Glomerular visceral epithelial cell (primary cell): ENCODE data around the gene CAPN5.
A peak's percentile ranks its signal among the peaks of the same experiment; 100 is the strongest.

Experiments
- DNase-seq: peaks from one replicate; pipeline ENCODE4 v3.0.0-alpha.2; 2016; ENCODE audit errors: extremely low spot score

Gene CAPN5

DNA sequence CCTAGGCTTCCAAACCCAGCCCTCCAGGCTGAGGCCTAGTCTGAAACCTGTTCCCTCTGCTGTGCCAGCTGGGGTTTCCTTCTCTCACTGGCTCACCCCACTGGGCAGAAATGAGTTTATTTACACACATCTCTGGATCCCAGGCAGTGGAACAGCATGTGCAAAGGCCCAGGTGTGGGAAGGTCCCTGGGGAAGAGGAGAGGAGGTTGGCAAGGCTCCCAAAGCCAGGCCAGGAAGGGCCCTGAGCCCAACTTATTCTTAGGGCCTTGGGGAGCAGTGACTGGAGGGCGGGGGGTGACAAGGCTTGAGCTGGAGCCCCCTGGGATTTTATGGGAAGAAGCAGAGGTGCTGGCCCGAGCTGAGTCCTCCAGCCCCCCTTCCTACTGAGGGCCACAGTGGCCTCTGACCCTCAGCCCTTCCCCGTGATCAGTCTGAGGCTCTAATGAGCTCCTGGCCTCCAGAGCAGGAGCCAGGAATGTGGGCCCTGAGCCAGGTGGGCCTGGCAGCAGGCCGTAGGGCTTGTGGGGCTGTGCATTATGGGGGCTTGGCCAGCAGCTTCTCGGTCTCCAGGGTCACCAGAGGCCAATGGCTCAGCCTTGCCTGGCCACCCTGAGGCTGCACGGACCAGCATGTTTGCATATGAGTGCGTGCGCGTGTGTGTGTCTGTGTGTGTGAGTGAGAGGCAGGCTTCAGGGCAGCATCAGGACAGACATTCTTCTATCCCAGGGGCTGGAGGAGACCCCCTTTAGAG is 64.2 kb downstream of the CAPN5 start:
- DNase-seq = peak; percentile 49

GRCh38 chr11:77131560-77131959 is 64.8 kb downstream of the CAPN5 start:
- DNase-seq = no peak

GRCh38 chr11:77135069-77135468 is 68.3 kb downstream of the CAPN5 start:
- no peak for DNase-seq

DNA sequence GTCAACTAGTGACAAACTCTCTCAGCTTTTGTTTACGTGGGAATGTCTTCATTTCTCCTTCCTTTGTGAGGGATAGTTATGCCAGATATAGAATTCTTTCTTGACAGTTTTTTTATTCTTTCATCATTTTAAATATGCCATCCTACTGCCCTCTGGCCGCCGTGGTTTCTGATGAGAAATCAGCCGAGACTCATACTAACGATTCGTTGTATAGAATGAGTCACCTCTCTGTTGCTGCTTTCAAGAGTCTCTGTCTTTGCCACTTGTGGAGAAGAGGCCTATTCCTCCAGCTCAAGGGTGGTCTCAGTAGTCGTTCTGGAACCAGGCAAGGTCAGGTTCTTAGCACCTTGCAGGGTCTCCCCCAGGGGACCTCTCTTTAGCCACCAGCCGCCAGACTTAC is 69.3 kb downstream of the CAPN5 start:
- DNase-seq = peak; percentile 18

DNA sequence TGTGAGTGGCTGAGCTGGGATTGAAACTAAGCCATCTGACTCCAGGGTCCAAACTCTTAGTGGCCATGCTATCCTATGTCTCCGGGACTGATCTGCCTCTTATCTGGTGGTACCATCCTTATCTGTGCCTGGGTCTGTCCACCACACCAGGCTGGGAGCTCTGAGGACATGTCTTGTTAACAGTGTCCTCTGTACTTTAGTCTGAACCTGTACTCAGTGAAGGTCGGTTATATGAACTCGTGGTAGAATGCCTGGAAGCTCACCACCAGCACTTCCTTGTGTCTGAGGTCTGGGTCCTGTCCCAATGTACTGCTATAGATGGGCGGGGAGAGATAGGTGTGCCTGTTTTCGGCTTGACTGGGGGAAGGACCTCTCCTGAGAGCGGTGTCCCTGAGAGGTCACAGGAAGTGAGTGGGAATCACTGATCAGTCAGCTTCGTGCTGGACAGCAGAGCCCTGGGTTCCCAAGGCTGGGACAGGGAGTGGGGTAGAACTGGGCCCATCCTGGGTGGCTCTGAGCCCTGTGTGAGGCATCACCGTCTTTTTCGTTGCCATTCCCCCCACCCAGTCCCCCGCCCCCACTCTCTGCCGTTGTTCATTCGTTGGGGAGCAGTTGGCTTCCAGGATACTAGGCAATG is 70.1 kb downstream of the CAPN5 start:
- no peak for DNase-seq

DNA sequence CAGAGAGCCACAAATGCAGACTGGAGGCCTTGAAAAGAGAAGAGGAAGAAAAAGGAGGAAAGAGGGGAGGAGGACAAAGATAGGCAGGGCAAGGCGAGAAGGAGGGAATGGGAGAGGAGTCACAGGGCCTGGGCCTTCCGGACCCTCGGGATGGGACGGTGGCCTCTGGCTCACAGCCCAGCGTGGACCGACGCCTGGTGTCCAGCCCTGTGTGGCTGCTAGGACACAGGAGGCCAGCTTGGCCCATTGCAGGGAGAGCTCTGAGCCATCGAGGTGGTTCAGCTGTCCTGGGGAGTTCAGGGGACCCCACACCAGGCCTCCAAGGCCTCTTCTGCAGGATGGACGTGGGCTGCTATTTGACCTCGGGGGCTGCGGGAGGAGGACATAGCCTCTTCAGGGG is 70.7 kb downstream of the CAPN5 start:
- DNase-seq = no peak

DNA sequence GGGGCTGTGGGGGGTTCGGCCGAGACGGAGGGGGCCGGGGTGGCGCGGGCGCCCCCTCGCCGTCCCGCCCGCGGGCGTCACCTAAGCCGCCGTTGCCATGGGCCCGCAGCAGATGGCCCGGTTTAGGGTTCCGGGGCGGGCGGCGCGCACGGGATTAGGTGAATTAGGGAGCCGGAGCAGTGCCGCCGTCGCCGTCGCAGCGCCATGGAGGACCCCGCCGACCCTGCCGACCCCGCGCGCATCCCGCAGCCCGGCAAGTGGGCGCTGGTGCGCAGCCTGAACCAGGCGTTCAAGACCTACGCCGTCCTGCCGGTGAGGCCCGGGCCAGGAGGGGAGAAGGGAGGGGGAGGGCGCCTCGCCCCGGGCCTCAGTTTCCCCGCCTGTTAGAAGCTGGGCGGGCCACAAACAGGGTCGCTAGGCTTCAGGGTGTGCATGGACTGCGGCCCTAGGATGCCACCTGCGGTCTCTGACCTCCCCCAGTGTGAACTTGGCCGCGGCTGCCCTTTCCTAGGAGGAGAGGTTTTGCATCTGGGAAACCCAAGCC is 71.4 kb downstream of the CAPN5 start:
- DNase-seq = no peak

DNA sequence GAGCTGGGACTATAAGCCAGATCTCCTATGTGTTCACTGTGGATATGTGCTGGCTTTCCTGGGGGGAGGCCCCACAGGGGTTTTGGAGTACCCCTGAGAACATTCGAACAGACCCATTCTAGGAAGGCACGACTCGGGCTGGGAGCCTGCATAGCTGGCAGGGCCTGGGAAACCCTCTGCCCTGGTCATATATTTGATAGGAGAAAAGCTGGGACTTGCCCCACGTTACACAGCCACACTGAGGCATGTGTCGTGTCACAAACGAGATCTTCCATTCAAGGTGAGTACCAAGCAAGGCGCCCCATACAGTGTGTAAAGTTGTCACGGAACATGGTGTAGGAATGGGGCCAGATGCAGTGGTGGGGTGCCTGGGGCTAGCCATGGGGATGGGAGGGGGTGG is 72.4 kb downstream of the CAPN5 start:
- no peak for DNase-seq

DNA sequence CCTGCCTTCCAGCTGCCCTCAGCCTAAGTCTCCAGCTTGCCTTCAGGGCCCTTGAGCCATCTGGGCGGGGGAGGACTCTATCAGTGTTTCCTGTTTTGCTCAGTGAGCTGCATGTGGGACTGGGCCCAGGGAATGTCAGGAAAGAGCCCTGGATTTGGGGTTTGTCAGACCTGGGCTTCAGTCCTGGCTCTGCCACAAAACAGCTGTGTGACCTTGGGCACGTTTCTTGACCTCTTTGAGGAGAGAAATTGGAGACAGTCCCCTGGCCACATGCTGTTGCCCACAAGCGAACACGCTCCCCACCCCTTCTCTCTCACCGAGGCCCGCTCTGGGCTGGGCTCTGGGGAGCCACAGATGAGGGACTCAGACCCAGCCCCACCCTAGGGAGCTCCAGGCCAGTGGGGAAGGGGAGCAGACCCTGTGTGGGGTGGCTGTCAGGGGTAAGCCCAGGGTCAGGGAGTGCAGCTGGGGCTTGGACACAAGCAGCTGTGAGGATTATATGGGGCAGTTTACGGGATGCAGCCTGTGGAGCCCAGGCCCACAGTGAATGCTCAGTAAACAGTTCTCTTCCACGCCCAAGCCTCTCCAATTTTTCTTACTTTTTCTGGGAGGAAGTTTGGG is 73.6 kb downstream of the CAPN5 start:
- DNase-seq = no peak

DNA sequence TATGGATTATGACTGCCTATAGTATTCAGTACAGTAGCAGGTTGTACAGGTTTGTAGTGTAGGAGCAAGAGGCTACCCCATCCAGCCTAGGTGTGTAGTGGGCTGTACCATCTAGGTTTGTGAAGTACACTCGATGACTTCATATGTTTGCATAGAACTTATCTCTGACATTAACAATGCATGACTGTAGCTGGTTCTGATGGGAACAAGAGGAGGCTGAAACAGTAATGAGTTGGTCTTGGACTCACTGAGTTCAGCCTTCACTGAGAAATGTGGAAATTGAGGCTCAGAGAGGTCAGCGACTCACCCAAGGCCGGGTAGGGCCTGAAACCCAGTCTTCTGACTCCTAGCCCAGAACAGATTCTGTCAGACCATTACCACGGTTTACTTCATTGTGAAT is 74.3 kb downstream of the CAPN5 start:
- DNase-seq = no peak

GRCh38 chr11:77141475-77141874 is 74.7 kb downstream of the CAPN5 start:
- no peak for DNase-seq

DNA sequence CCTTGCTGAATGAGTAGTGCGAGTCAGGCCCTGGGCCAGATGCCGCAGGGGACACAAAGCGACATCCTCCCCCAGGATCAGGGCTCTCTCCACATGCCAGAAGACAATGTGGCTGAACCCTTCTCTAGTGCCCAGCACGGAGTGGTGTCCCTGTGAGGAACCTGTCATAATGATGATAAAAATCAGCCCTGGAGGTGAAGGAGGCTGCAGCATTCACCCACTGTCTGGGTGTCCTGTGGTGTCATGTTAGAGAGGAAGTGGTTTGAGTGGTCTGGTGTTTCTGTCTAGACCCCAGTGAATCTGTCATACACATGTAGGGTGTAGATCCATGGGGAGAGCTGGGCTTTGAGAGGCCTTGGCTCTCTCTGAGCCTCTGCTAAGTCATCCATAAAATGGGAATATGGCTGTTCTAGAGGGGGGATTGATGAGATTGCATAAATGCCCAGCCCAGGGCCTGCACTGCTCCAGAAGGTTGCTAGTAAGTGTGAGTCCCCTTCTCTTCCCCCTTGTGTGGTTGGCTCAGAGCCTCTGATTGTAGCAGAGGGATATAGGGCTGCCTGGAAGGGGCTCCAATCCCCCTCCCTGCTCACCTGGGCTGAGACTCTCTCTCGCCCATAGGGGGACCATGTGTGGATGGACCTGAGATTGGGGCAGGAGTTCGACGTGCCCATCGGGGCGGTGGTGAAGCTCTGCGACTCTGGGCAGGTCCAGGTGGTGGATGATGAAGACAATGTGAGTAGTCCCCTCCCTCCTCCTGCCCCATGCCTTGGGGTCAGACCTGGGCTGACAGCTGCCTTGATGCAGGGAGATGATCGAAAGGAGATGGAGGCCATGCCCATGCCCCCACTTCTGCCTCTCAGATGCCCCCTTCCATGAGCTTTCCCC is 75.6 kb downstream of the CAPN5 start:
- no peak for DNase-seq

- DNase-seq = no peak
Measured at GRCh38 chr11:77143405-77144020, 76.7 kb downstream of the CAPN5 start.

GRCh38 chr11:77144196-77144856 is 77.6 kb downstream of the CAPN5 start:
- DNase-seq = no peak

GRCh38 chr11:77144857-77145428 is 78.2 kb downstream of the CAPN5 start:
- DNase-seq = no peak

DNA sequence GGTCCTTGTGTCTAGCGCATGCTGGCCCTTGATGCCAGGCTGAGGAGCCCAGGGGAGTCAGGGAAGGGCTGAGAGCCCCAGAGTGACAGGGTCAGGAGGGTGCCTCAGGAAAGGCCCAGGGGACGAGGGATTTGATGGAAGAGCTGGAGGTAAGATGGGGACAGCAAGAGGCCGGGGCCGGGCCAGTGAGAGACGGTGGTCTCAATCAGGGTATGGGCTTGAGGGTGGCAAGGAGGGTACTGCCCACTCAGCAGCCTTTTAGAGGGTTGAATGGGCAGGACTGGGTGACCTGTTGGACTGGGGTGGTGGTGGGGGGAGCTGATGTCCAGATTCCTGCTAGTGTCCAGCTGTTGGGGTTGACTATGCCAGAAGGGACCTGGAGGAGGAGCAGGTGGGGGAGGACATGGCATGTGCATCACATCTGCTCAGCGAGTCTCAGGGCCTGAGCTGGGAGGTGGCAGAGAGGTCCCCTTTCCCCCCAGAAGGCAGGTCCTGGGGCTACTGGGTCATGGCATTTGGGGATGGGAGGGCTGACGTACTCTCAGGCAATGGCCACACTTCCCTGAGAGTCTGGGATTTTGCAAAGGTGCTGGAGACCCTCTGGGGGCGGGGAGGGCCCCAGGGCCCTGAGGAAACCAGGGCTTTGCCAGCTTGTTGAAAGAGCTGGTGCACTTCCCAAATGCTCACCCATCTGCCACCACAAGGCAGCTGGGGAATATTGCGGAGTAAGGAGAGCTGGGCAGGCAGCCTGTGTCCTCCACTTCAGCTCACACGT is 79.7 kb downstream of the CAPN5 start:
- no peak for DNase-seq

GRCh38 chr11:77147036-77147315 is 80.2 kb downstream of the CAPN5 start:
- no peak for DNase-seq

GRCh38 chr11:77147668-77148321 is 81.0 kb downstream of the CAPN5 start:
- DNase-seq = no peak

DNA sequence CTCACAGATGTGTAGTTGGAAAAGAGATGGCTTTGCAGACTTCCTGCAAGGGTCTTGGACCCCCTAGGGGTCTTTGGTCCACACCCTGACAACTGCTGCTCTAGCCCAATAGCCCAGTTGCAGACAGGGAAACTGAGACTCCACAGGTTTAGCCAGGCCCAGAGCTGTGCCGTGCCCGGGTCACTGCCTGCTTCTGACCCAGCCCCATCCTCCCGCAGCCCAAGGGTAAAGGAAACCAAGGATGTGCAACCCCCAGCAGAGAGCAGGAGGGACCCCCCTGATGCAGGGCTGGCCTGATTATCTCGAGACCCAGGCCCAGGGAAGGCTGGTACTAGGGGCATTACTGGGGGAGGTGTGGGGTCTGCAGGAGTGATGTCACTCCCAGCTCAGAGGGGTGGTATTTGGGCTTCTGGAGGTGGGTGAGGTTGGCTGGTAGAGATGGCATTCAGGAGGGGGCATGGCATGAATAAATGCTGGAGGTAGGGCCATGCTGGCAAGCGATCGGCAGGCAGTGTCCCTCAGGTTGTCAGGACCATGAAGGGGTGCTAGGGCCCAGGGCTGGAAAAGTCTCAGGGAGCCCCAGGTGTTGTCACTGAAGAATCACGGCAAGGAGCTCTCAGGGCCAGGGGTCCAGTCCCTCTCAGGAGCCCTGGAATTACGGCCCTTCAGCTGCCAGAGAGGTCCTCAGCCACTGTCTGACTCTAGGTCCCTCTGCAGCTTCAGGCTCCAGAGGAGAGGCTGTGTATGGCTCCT is 82.4 kb downstream of the CAPN5 start:
- no peak for DNase-seq
